ENCODE results near the gene MACROD2.

- TF ChIP-seq EZH2 (IDR thresholded peaks at IDR 0.05; ENCODE audit: borderline replicate concordance, insufficient read depth, low read depth, low read length, poor library complexity, severe bottlenecking) (no peak), CTCF (IDR thresholded peaks at IDR 0.05) (no peak)
These were observed 962.1 kb downstream of the MACROD2 start for GRCh38 chr20:14957402-14957801.
